Germinal center (tissue), 1 donor: ENCODE measurements around the gene UNC45B.
"Not testable (repeated sequence)": the region's sequence is repeated elsewhere in the genome, so short reads cannot be mapped to it uniquely, and the experiment has no call there.

Source experiments
- DNase-seq: peaks from one replicate; pipeline ENCODE4 v3.0.0; 2012; ENCODE audit warnings: mixed read lengths, low spot score

The UNC45B gene

GRCh38 chr17:35214631-35215273 lies 67.1 kb downstream of the UNC45B start:
- DNase-seq, result no peak

GRCh38 chr17:35217107-35217506 lies 69.5 kb downstream of the UNC45B start:
- DNase-seq, result no peak

GRCh38 chr17:35218915-35219314 lies 71.3 kb downstream of the UNC45B start:
- DNase-seq, result no peak

GRCh38 chr17:35222452-35222851 lies 74.8 kb downstream of the UNC45B start:
- DNase-seq, result no peak

GRCh38 chr17:35224436-35224835 lies 76.8 kb downstream of the UNC45B start:
- no peak for DNase-seq

- DNase-seq, result no peak
Observed at GRCh38 chr17:35227546-35227945, 79.9 kb downstream of the UNC45B start.

GRCh38 chr17:35229638-35230037 lies 82.0 kb downstream of the UNC45B start:
- DNase-seq, result no peak

GRCh38 chr17:35234315-35234714 lies 86.7 kb downstream of the UNC45B start:
- DNase-seq, result not testable (repeated sequence)

GRCh38 chr17:35235289-35235688 lies 87.7 kb downstream of the UNC45B start:
- DNase-seq, result no peak

- DNase-seq, result no peak
Observed at GRCh38 chr17:35235917-35236316, 88.3 kb downstream of the UNC45B start.

GRCh38 chr17:35236821-35237220 lies 89.2 kb downstream of the UNC45B start:
- DNase-seq, result no peak

GRCh38 chr17:35238821-35239220 lies 91.2 kb downstream of the UNC45B start:
- DNase-seq, result no peak
